Forelimb muscle (tissue), 1 donor: Measurements from ENCODE around the gene GXYLT2. TPM values are rescaled to one million over a fixed set of nuclear protein-coding genes. Genes with fewer than 3 reads are reported as not detected.
"Not testable (repeated sequence)": the region's sequence is repeated elsewhere in the genome, so short reads cannot be mapped to it uniquely, and the experiment has no call there.

ENCODE experiments used
- DNase-seq: peaks from one replicate; pipeline ENCODE4 v3.0.0-alpha.2; 2013; ENCODE audit warnings: low read depth
- polyA plus RNA-seq: library from polyadenylated mRNA; unstranded; fragments of 120-200 nt; gene quantifications from one replicate; pipeline ENCODE4 v1.2.1, GENCODE V29; 2013; ENCODE audit not compliant: insufficient read length

The GXYLT2 gene
- polyA plus RNA-seq, 1 donor = 28.2 TPM

GRCh38 chr3:72892081-72892775 is 4.4 kb downstream of the GXYLT2 start:
- no peak for DNase-seq

- no peak for DNase-seq
Observed at GRCh38 chr3:72892870-72893269, 5.0 kb downstream of the GXYLT2 start.

GRCh38 chr3:72894976-72895552 is 7.2 kb downstream of the GXYLT2 start:
- DNase-seq = no peak

- no peak for DNase-seq
Observed at GRCh38 chr3:72896996-72897757, 9.3 kb downstream of the GXYLT2 start.

- no peak for DNase-seq
Observed at GRCh38 chr3:72897758-72898007, 9.8 kb downstream of the GXYLT2 start.

GRCh38 chr3:72899349-72899765 is 11.5 kb downstream of the GXYLT2 start:
- no peak for DNase-seq

- no peak for DNase-seq
Observed at GRCh38 chr3:72900048-72900447, 12.2 kb downstream of the GXYLT2 start.

GRCh38 chr3:72901840-72902239 is 14.0 kb downstream of the GXYLT2 start:
- DNase-seq = no peak

- DNase-seq = no peak
Observed at GRCh38 chr3:72903004-72903403, 15.2 kb downstream of the GXYLT2 start.

- DNase-seq = no peak
Observed at GRCh38 chr3:72904163-72904562, 16.3 kb downstream of the GXYLT2 start.

- no peak for DNase-seq
Observed at GRCh38 chr3:72906154-72906553, 18.3 kb downstream of the GXYLT2 start.

- peak; percentile 99 for DNase-seq
Observed at GRCh38 chr3:72907131-72907711, 19.4 kb downstream of the GXYLT2 start.

- no peak for DNase-seq
Observed at GRCh38 chr3:72907731-72908620, 20.1 kb downstream of the GXYLT2 start.

GRCh38 chr3:72909591-72909990 is 21.7 kb downstream of the GXYLT2 start:
- no peak for DNase-seq

GRCh38 chr3:72912532-72912931 is 24.7 kb downstream of the GXYLT2 start:
- no peak for DNase-seq

GRCh38 chr3:72914383-72914782 is 26.5 kb downstream of the GXYLT2 start:
- no peak for DNase-seq

- no peak for DNase-seq
Observed at GRCh38 chr3:72916250-72916649, 28.4 kb downstream of the GXYLT2 start.

- no peak for DNase-seq
Observed at GRCh38 chr3:72919520-72919919, 31.7 kb downstream of the GXYLT2 start.

- no peak for DNase-seq
Observed at GRCh38 chr3:72924055-72924454, 36.2 kb downstream of the GXYLT2 start.

- not testable (repeated sequence) for DNase-seq
Observed at GRCh38 chr3:72928781-72929735, 41.2 kb downstream of the GXYLT2 start.

- no peak for DNase-seq
Observed at GRCh38 chr3:72930754-72931153, 42.9 kb downstream of the GXYLT2 start.
